Measurements from ENCODE around the gene ARHGEF10L. TPM values are rescaled to one million over a fixed set of nuclear protein-coding genes. Genes with fewer than 3 reads are reported as not detected.

ARHGEF10L gene
- total RNA-seq, 1 experiment from 2014 or later: 3.3 TPM

DNA sequence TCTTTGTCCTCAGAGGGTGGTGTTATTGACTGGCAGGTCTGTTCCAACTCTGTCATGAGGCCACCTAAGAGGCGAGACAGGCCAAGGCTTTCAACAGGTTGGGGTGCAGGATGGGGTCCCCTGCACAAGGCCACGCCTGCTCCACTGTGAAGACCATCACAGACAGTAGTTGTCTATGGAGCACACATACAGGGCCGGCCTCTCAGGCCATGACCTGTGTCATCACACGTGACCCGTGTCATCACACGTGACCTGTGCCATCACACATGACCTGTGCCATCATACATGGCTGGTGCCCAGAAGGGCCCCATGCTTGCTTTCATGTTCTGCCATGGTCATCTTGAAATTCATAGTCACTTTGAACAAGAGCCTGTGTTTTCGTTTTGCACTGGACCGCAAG, 91.9 kb downstream of the ARHGEF10L start:
- CTCF ChIA-PET: no interaction called here
- TF ChIP-seq, protein P1, sequence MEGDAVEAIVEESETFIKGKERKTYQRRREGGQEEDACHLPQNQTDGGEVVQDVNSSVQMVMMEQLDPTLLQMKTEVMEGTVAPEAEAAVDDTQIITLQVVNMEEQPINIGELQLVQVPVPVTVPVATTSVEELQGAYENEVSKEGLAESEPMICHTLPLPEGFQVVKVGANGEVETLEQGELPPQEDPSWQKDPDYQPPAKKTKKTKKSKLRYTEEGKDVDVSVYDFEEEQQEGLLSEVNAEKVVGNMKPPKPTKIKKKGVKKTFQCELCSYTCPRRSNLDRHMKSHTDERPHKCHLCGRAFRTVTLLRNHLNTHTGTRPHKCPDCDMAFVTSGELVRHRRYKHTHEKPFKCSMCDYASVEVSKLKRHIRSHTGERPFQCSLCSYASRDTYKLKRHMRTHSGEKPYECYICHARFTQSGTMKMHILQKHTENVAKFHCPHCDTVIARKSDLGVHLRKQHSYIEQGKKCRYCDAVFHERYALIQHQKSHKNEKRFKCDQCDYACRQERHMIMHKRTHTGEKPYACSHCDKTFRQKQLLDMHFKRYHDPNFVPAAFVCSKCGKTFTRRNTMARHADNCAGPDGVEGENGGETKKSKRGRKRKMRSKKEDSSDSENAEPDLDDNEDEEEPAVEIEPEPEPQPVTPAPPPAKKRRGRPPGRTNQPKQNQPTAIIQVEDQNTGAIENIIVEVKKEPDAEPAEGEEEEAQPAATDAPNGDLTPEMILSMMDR (conservative IDR thresholded peaks at IDR 0.05; ENCODE audit: low read depth, low read length): no peak
- no peak for TF ChIP-seq EZH2 (IDR thresholded peaks at IDR 0.05; ENCODE audit: borderline replicate concordance, low read depth, low read length, poor library complexity, severe bottlenecking)
- intact Hi-C loops (cut with micrococcal nuclease; ENCODE audit: unreplicated experiment): no loop called here
- Histone ChIP-seq H3K4me3 (ENCODE audit: low read depth, low read length, poor library complexity, severe bottlenecking) (no peak overlapping the region), H3K27me3 (replicated peaks; ENCODE audit: insufficient read depth, low read depth, low read length, poor library complexity) (no peaks in the 10 kb centered on the region), H3K9me3 (ENCODE audit: low read depth, low read length, poor library complexity, severe bottlenecking) (no peaks in the 10 kb centered on the region), H3K4me1 (ENCODE audit: insufficient read depth, low read length, poor library complexity, severe bottlenecking) (no peaks in the 10 kb centered on the region), H3K36me3 (ENCODE audit: insufficient read depth, low read length, poor library complexity, severe bottlenecking) (no peaks in the 10 kb centered on the region), H3K27ac (ENCODE audit: low read depth, low read length, poor library complexity, severe bottlenecking) (no peak overlapping the region)
- no TSS peak for BruUV-seq (replicated peaks)
- DNase-seq (ENCODE audit: low spot score): no peak
- POLR2A ChIA-PET (ENCODE audit: low non-redundant PET): no interaction called here

DNA sequence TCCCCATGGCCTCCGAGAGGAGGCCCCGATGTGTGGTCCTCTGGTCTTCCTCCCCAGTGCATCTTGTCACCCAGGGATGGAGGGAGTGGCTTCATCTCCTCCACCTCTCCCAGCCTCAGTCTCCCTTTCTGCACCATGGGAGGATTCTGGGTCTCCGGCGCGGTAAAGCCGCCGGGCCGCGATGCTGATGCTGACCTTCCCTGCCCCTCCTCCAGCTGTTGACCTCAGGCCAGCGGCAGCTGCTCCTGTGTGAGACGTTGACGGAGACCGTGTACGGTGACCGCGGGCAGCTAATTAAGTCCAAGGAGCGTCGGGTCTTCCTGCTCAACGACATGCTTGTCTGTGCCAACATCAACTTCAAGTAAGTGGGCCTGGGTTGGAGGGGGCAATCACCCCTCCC, 92.6 kb downstream of the ARHGEF10L start:
- Histone ChIP-seq H3K36me3 (ENCODE audit: insufficient read depth, low read length, poor library complexity, severe bottlenecking) (no peaks in the 10 kb centered on the region), H3K4me1 (ENCODE audit: insufficient read depth, low read length, poor library complexity, severe bottlenecking) (no peaks in the 10 kb centered on the region), H3K9me3 (ENCODE audit: low read depth, low read length, poor library complexity, severe bottlenecking) (no peaks in the 10 kb centered on the region), H3K4me3 (ENCODE audit: low read depth, low read length, poor library complexity, severe bottlenecking) (no peak overlapping the region), H3K27me3 (replicated peaks; ENCODE audit: insufficient read depth, low read depth, low read length, poor library complexity) (no peaks in the 10 kb centered on the region), H3K27ac (ENCODE audit: low read depth, low read length, poor library complexity, severe bottlenecking) (no peak overlapping the region)
- CTCF ChIA-PET: no interaction called here
- no TSS peak for BruUV-seq (replicated peaks)
- intact Hi-C loops (cut with micrococcal nuclease; ENCODE audit: unreplicated experiment): no loop called here
- POLR2A ChIA-PET (ENCODE audit: low non-redundant PET): no interaction called here
- no peak for TF ChIP-seq EZH2 (IDR thresholded peaks at IDR 0.05; ENCODE audit: borderline replicate concordance, low read depth, low read length, poor library complexity, severe bottlenecking)
- TF ChIP-seq, protein P1 (conservative IDR thresholded peaks at IDR 0.05; ENCODE audit: low read depth, low read length): no peak
- no peak for DNase-seq (ENCODE audit: low spot score)

DNA sequence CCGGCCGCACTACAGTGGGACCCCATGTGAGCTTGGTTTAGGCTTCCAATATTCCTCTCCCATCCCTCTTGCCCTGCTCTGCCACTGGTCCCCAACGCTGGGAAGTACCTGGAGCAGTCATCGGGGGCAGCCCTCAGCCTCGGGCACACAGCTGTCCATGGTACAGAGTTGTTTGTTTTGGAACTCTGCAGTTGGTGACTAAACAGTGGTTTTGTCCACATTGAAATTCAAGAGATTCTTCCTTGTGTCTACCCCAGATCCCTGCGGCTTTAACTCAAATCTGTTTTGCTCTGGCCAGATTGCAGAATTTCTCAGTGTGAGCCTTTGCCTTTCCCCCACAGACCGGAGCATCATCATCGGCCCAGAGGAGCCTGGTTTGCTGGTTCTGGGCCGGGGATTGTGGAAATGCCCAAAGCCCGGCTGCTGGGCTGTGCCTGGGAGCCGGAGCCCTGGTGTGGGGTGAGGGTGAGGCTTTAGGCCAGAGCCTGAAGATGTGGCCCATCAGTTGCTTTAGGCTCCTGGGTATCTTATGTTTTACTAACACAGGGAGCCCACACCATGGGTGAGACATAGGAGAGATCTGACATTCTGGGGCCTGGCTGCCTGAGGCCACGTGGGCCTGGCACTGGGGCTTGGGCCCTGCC, 93.2 kb downstream of the ARHGEF10L start:
- CTCF ChIA-PET: no interaction called here

More for the DNA sequence above, 93.2 kb downstream of the ARHGEF10L start:
- no TSS peak for BruUV-seq (replicated peaks)
- DNase-seq (ENCODE audit: low spot score): no peak
- no peak overlapping the region for H3K4me3 ChIP-seq (ENCODE audit: low read depth, low read length, poor library complexity, severe bottlenecking)
- no peak for TF ChIP-seq EZH2 (IDR thresholded peaks at IDR 0.05; ENCODE audit: borderline replicate concordance, low read depth, low read length, poor library complexity, severe bottlenecking)
- TF ChIP-seq, protein P1 (conservative IDR thresholded peaks at IDR 0.05; ENCODE audit: low read depth, low read length): no peak
- intact Hi-C loops (cut with micrococcal nuclease; ENCODE audit: unreplicated experiment): no loop called here
- no peaks in the 10 kb centered on the region for H3K36me3 ChIP-seq (ENCODE audit: insufficient read depth, low read length, poor library complexity, severe bottlenecking)
- POLR2A ChIA-PET (ENCODE audit: low non-redundant PET): no interaction called here
- no peaks in the 10 kb centered on the region for H3K9me3 ChIP-seq (ENCODE audit: low read depth, low read length, poor library complexity, severe bottlenecking)
- H3K27ac ChIP-seq (ENCODE audit: low read depth, low read length, poor library complexity, severe bottlenecking): no peak overlapping the region
- H3K27me3 ChIP-seq (replicated peaks; ENCODE audit: insufficient read depth, low read depth, low read length, poor library complexity): no peaks in the 10 kb centered on the region
- no peaks in the 10 kb centered on the region for H3K4me1 ChIP-seq (ENCODE audit: insufficient read depth, low read length, poor library complexity, severe bottlenecking)
